Common myeloid progenitor, CD34-positive (primary cell): ENCODE results near the gene CPLANE1.
"Not testable (repeated sequence)": the region's sequence is repeated elsewhere in the genome, so short reads cannot be mapped to it uniquely, and the experiment has no call there.

Experiments
- CTCF ChIA-PET: fragments of 350-600 bp; sonication (Branson Sonifier 250); formaldehyde crosslinking; loops from one replicate; lab custom pipeline; 2021; ENCODE audit warnings: antibody characterized with exemption; lab: Charles Lee
- POLR2A ChIA-PET: fragments of 350-600 bp; sonication (Branson Sonifier 250); formaldehyde crosslinking; loops from one replicate; lab custom pipeline; 2021; ENCODE audit warnings: antibody characterized with exemption; lab: Charles Lee
- DNase-seq, 3 donors: peaks; one replicate each; pipeline versions ENCODE4 v3.0.0 to v3.0.0-alpha.2; 2013
- H3K27ac ChIP-seq, 2 experiments: 1 replicate in 1 of 2; 2 replicates in 1 of 2; pipeline ENCODE4 v1.7.0; 2013; ENCODE audit warnings: inconsistent platforms in 2 of 2, low read length in 2 of 2, mild to moderate bottlenecking in 2 of 2, low read depth in 1 of 2, moderate library complexity in 1 of 2; ENCODE audit not compliant: severe bottlenecking in 2 of 2, insufficient read depth in 1 of 2, poor library complexity in 1 of 2
- H3K27me3 ChIP-seq, 5 experiments: replicated peaks in 2 of 5; 1 replicate in 3 of 5; 2 replicates in 2 of 5; pipeline versions ENCODE4 v1.6.1 to v1.7.0; 2013; ENCODE audit warnings: low read length in 4 of 5, mild to moderate bottlenecking in 2 of 5, moderate library complexity in 2 of 5, inconsistent platforms in 1 of 5; ENCODE audit not compliant: insufficient read depth in 5 of 5, control insufficient read depth in 4 of 5
- H3K36me3 ChIP-seq, 4 experiments: 1 replicate in 2 of 4; 2 replicates in 2 of 4; pipeline versions ENCODE4 v1.6.1 to v1.7.0; 2013; ENCODE audit warnings: low read length in 3 of 4, control low read depth in 1 of 4, mild to moderate bottlenecking in 1 of 4; ENCODE audit not compliant: control insufficient read depth in 4 of 4, insufficient read depth in 4 of 4
- H3K4me1 ChIP-seq, 4 experiments: 1 replicate in 3 of 4; 2 replicates in 1 of 4; pipeline versions ENCODE4 v1.6.1 to v1.7.1; 2013; ENCODE audit warnings: low read length in 3 of 4, mild to moderate bottlenecking in 3 of 4, control low read depth in 1 of 4, inconsistent platforms in 1 of 4, moderate library complexity in 1 of 4; ENCODE audit not compliant: control insufficient read depth in 4 of 4, insufficient read depth in 4 of 4; ENCODE audit errors: control extremely low read depth in 1 of 4
- H3K4me3 ChIP-seq, 7 experiments: 1 replicate in 4 of 7; 2 replicates in 3 of 7; pipeline versions ENCODE4 v1.5.1 to v1.7.0; 2013; ENCODE audit warnings: mild to moderate bottlenecking in 7 of 7, low read length in 6 of 7, moderate library complexity in 6 of 7, inconsistent platforms in 2 of 7, low read depth in 2 of 7, control low read depth in 1 of 7; ENCODE audit not compliant: insufficient read depth in 4 of 7, control insufficient read depth in 1 of 7; ENCODE audit errors: extremely low read depth in 1 of 7
- H3K9me3 ChIP-seq, 5 experiments: 1 replicate in 4 of 5; 2 replicates in 1 of 5; pipeline versions ENCODE4 v1.6.1 to v1.7.1; 2013; ENCODE audit warnings: low read length in 4 of 5, mild to moderate bottlenecking in 2 of 5, inconsistent platforms in 1 of 5, low read depth in 1 of 5, moderate library complexity in 1 of 5; ENCODE audit not compliant: control insufficient read depth in 4 of 5, insufficient read depth in 2 of 5; ENCODE audit errors: control extremely low read depth in 1 of 5
- WGBS: methylation state at CpG from one replicate; pipeline ENCODE4 v1.1.5; 2013; ENCODE audit not compliant: insufficient coverage; 5-methylcytosine and 5-hydroxymethylcytosine counted together

The CPLANE1 gene

DNA sequence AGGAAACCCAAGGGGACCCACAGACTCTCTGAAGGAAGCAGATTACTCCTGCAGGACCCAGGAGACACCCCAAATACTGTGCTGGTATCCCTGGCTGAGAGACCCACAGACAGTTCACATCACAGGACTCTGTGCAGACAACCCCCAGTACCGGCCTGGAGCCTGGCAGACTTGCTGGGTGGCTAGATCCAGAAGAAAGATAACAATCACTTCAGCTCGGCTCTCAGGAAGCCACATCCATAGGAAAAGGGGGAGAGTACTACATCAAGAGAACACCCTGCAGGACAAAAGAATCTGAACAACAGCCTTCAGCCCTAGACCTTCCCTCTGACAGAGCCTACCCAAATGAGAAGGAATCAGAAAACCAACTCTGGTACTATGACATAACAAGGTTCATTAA lies 166.2 kb downstream of the CPLANE1 start:
- H3K27me3 ChIP-seq, H3K4me1 ChIP-seq, H3K4me3 ChIP-seq, CTCF ChIA-PET, POLR2A ChIA-PET, DNase-seq, H3K27ac ChIP-seq, H3K9me3 ChIP-seq: not testable (repeated sequence)
- WGBS, result no CpG with 5 or more reads among the region's 2 CpGs
- peaks cover 0 to 27% (median 4%) of the 10 kb centered on the region in 4 experiments for H3K36me3 ChIP-seq

DNA sequence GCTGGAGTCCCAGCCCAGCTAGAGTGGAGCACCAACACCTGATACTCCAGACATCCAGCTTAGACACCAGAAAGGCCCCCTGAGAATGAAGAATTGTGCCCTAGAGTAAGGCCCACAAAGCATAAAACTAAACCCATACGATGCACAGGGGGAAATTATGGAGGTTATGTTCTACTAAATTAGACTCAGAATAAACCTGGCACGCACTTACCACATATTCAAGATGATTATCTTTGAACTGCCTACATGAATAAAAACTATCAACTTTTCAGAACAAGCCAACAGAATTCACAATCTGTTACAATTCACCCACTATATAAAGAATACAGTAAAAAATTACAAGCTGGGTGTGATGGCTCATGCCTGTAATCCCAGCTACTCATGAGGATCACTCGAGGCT lies 168.5 kb downstream of the CPLANE1 start:
- no CpG with 5 or more reads among the region's 3 CpGs for WGBS
- POLR2A ChIA-PET, result no interaction called here
- no peak overlapping the region for H3K27ac ChIP-seq
- H3K36me3 ChIP-seq, result peaks cover 0 to 25% (median 4%) of the 10 kb centered on the region in 4 experiments
- no peaks in the 10 kb centered on the region for H3K4me1 ChIP-seq
- no peaks in the 10 kb centered on the region for H3K9me3 ChIP-seq
- no peaks in the 10 kb centered on the region for H3K27me3 ChIP-seq
- H3K4me3 ChIP-seq, result no peak overlapping the region
- no peak for DNase-seq
- CTCF ChIA-PET, result interaction anchor here (1.1 kb wide), 1 partner anchor 8 kb away, joined by 3 read pairs; no protein-coding TSS in a partner anchor

DNA sequence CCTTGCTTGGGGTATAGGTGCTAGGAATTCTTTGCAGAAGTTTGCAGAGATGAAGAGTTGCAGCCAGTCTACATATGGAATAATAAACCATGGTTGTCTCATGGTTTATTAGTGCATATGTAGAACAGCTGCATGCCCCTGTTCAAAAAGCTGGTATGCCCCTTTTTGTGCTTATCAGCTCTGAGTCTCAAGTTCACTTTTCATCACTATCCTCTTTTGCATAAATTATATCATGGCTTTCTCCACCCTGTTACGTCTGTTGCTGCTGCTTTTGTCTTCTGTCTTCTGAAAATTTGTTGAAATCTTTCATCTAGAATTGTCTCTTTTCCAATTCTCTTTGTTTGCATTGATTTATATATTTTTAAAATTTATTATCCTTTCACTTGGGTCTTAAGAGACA lies 172.0 kb downstream of the CPLANE1 start:
- Histone ChIP-seq H3K27me3 (no peaks in the 10 kb centered on the region), H3K9me3 (no peaks in the 10 kb centered on the region)
- no CpG with 5 or more reads among the region's 1 CpG for WGBS

DNA sequence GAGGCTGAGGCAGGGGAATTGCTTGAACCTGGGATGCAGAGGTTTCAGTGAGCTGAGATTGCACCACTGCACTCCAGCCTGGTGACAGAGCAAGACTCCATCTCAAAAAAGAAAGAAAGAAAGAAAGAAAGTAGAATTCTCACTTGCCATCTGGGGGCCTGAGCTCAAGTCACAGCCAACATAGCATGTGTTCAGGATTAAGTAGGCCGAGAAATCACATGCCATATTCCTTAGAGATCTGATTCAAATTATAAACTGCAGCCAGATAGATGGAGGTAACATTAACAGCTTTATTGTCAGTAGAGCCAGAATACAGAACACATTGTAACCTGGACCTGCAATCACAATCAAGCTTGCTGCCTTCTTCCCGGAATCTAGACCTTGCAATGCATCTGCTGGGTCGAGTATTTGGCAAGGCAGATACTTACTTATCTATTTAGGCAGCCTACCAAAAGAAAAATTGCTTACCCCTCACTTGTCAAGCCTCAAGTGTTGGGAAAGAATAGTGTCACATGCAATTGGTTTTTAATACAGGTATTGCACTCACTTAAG lies 173.7 kb downstream of the CPLANE1 start:
- Histone ChIP-seq H3K9me3 (no peaks in the 10 kb centered on the region), H3K4me1 (no peaks in the 10 kb centered on the region), H3K36me3 (peaks cover 0 to 18% (median 4%) of the 10 kb centered on the region in 4 experiments), H3K27ac (no peak overlapping the region), H3K4me3 (no peak overlapping the region), H3K27me3 (no peaks in the 10 kb centered on the region)
- ChIA-PET CTCF (no interaction called here), POLR2A (no interaction called here)
- 100% methylated on average over 2 of the region's 3 CpGs for WGBS
- DNase-seq, result no peak

More for the DNA sequence above, 172.0 kb downstream of the CPLANE1 start:
- H3K4me3 ChIP-seq, result no peak overlapping the region
- no peak for DNase-seq
- ChIA-PET CTCF (no interaction called here), POLR2A (no interaction called here)
- H3K36me3 ChIP-seq, result peaks cover 0 to 18% (median 4%) of the 10 kb centered on the region in 4 experiments
- H3K4me1 ChIP-seq, result no peaks in the 10 kb centered on the region
- no peak overlapping the region for H3K27ac ChIP-seq

DNA sequence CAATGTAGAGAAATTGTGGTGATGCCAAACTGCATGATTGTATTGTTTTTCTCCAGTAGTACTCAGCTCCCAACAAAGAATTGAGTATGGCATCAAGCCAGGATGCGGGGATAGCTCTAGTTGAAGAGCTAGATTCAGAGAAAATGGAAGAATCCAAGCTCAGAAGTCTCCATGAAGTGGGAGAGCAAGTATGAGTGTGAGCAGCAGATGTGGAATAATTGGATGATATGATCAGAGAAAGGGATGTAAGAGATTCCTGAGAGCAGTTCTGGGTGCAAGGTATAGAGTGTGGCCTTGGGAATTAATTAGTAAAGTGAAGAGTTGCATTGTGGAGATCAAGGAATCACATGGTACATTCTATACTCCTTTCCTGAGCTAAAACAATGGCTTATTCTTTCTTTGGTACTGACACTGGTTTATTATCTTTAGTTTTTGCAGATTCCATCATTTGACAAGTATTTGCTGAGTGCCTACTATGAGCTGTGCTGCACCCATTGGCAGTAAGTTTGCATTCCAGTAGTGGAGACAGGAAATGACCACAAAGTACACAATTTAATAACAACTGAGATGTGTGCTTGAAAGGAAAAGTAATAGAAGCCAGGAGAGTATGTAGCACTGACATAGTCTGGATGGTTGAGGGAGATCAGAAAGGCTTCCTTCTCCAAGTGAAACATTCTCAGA lies 177.1 kb downstream of the CPLANE1 start:
- no peak overlapping the region for H3K27ac ChIP-seq
- no peaks in the 10 kb centered on the region for H3K36me3 ChIP-seq
- ChIA-PET CTCF (no interaction called here), POLR2A (no interaction called here)
- H3K4me1 ChIP-seq, result no peaks in the 10 kb centered on the region
- no peaks in the 10 kb centered on the region for H3K27me3 ChIP-seq
- 88% methylated on average over 1 of the region's 1 CpG for WGBS
- H3K4me3 ChIP-seq, result no peak overlapping the region
- H3K9me3 ChIP-seq, result no peaks in the 10 kb centered on the region
- no peak for DNase-seq

DNA sequence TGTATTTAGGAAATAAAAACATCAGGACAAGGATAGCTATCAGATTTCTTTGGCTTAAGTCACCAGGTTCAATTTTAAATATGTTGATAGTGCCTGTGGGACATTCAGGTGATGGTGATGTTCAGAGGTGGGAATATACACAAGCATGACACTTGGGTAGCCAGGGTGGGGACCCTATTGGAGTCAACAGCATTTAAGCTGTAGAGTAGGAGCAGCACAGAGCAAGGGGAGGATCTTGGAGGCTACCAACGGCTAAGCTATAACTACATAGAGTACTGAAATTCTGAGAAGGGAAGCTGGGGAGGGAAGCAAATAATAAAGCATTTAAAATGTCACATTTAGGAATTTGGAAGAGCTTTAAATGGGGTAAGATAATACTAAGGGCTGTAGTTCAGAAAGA lies 177.7 kb downstream of the CPLANE1 start:
- no peaks in the 10 kb centered on the region for H3K9me3 ChIP-seq
- no CpG with 5 or more reads among the region's 1 CpG for WGBS
- DNase-seq, result no peak
- H3K36me3 ChIP-seq, result peaks cover 0 to 2% (median under 1%) of the 10 kb centered on the region in 4 experiments
- H3K4me3 ChIP-seq, result no peak overlapping the region
- H3K27ac ChIP-seq, result no peak overlapping the region
- H3K4me1 ChIP-seq, result no peaks in the 10 kb centered on the region
- ChIA-PET POLR2A (no interaction called here), CTCF (no interaction called here)
- no peaks in the 10 kb centered on the region for H3K27me3 ChIP-seq

DNA sequence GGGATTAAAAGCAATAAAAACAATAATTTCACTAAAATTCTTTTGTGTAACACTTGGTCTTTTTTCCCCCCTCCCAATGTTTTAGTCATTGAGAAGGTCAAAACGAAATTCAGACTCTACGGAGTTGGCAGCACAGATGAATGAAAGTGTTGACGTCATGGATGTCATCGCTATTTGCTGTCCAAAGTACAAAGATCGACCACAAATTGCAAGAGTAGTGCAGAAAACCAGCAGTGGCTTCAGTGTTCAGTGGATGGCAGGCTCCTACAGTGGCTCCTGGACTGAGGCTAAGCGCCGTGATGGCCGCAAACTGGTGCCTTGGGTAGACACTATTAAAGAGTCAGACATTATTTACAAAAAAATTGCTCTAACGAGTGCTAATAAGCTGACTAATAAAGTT lies 184.7 kb downstream of the CPLANE1 start:
- CTCF ChIA-PET, result no interaction called here
- WGBS, result 100% methylated on average over 6 of the region's 9 CpGs

More for the DNA sequence above, 184.7 kb downstream of the CPLANE1 start:
- Histone ChIP-seq H3K9me3 (no peaks in the 10 kb centered on the region), H3K36me3 (peaks cover 7 to 50% (median 33%) of the 10 kb centered on the region in 4 experiments), H3K4me3 (no peak overlapping the region), H3K27ac (no peak overlapping the region), H3K27me3 (no peaks in the 10 kb centered on the region), H3K4me1 (no peaks in the 10 kb centered on the region)
- DNase-seq, result no peak
- POLR2A ChIA-PET, result no interaction called here
